Smooth muscle cell (in vitro differentiated cells): ENCODE data around the gene FRAS1. TPM values are rescaled to one million over a fixed set of nuclear protein-coding genes. Genes with fewer than 3 reads are reported as not detected.

ENCODE experiments used
- DNase-seq: peaks from one replicate; lab custom pipeline; 2025; ENCODE audit not compliant: unreplicated experiment; lab: John Stamatoyannopoulos, UW
- H2AFZ ChIP-seq: fragments of 200-600 bp; sonication (generic); 2 replicates; pipeline ENCODE4 v1.6.0; 2016; ENCODE audit warnings: antibody characterized with exemption, low read depth, mild to moderate bottlenecking
- H3F3A ChIP-seq: fragments of 200-600 bp; sonication (generic); 2 replicates; pipeline ENCODE4 v1.6.0; 2017; ENCODE audit warnings: antibody characterized with exemption, low read depth
- H3K27ac ChIP-seq: fragments of 200-600 bp; sonication (generic); 2 replicates; pipeline ENCODE4 v1.5.1; 2016; ENCODE audit warnings: low read depth, mild to moderate bottlenecking
- H3K27me3 ChIP-seq: fragments of 200-600 bp; sonication (generic); 2 replicates; pipeline ENCODE4 v1.6.1; 2016; ENCODE audit warnings: low read depth, mild to moderate bottlenecking
- H3K36me3 ChIP-seq: fragments of 200-600 bp; sonication (generic); 2 replicates; pipeline ENCODE4 v1.5.1; 2016; ENCODE audit warnings: low read depth
- H3K4me1 ChIP-seq: fragments of 200-600 bp; sonication (generic); 2 replicates; pipeline ENCODE4 v1.5.1; 2016; ENCODE audit warnings: low read depth
- H3K4me2 ChIP-seq: fragments of 200-600 bp; sonication (generic); 2 replicates; pipeline ENCODE4 v1.6.0; 2016; ENCODE audit warnings: mild to moderate bottlenecking
- H3K4me3 ChIP-seq: fragments of 200-600 bp; sonication (generic); 2 replicates; pipeline ENCODE4 v1.5.1; 2016; ENCODE audit warnings: mild to moderate bottlenecking
- H3K79me2 ChIP-seq: fragments of 200-600 bp; sonication (generic); 2 replicates; pipeline ENCODE4 v1.6.0; 2016; ENCODE audit warnings: low read depth, mild to moderate bottlenecking
- H3K9ac ChIP-seq: fragments of 200-600 bp; sonication (generic); 2 replicates; pipeline ENCODE4 v1.6.0; 2016; ENCODE audit warnings: low read depth
- H3K9me3 ChIP-seq: fragments of 200-600 bp; sonication (generic); replicated peaks from 2 replicates; pipeline ENCODE4 v1.5.1; 2016; ENCODE audit warnings: low read depth
- H4K20me1 ChIP-seq: fragments of 200-600 bp; sonication (generic); 2 replicates; pipeline ENCODE4 v1.6.0; 2016; ENCODE audit warnings: low read depth
- CTCF ChIP-seq: fragments of 200-600 bp; sonication (generic); IDR thresholded peaks from 2 replicates; pipeline ENCODE4 v1.5.1; 2017; ENCODE audit warnings: borderline replicate concordance, mild to moderate bottlenecking, antibody characterized with exemption; ENCODE audit not compliant: insufficient read depth, poor library complexity, severe bottlenecking
- WGBS: methylation state at CpG from one replicate; pipeline ENCODE4 v1.1.7; 2016; ENCODE audit warnings: low lambda C conversion rate; 5-methylcytosine and 5-hydroxymethylcytosine counted together
- polyA plus RNA-seq: library from polyadenylated mRNA; unstranded; fragments of >200 nt; fragmentation: Nextera tagmentation; extraction: Ambion mirVana; gene quantifications from 2 replicates; pipeline ENCODE4 v1.2.1, GENCODE V29; 2016
- total RNA-seq: library from RNA; depleted of rRNA; stranded (reverse); fragments of >200 nt; gene quantifications from 2 replicates; pipeline ENCODE4 v1.2.3, GENCODE V29; 2014

The FRAS1 gene
- total and polyA plus RNA-seq, 2 experiments from 2014 or later, result 0.55 to 8.1 TPM

GRCh38 chr4:78213218-78213617 lies 156.1 kb downstream of the FRAS1 start:
- no peak for TF ChIP-seq CTCF
- 95% methylated on average over 3 of the region's 3 CpGs for WGBS

GRCh38 chr4:78214078-78214477 lies 157.0 kb downstream of the FRAS1 start:
- H3K27ac ChIP-seq, result no peak overlapping the region
- no peak overlapping the region for H2AFZ ChIP-seq
- TF ChIP-seq CTCF, result no peak
- H3K27me3 ChIP-seq, result no peaks in the 10 kb centered on the region
- H3K4me2 ChIP-seq, result no peak overlapping the region
- no peaks in the 10 kb centered on the region for H3K79me2 ChIP-seq
- H3K36me3 ChIP-seq, result no peaks in the 10 kb centered on the region
- no peaks in the 10 kb centered on the region for H4K20me1 ChIP-seq
- no peaks in the 10 kb centered on the region for H3F3A ChIP-seq
- DNase-seq, result no peak
- H3K9ac ChIP-seq, result no peak overlapping the region
- H3K4me3 ChIP-seq, result no peak overlapping the region
- H3K4me1 ChIP-seq, result no peaks in the 10 kb centered on the region
- no peaks in the 10 kb centered on the region for H3K9me3 ChIP-seq

More at GRCh38 chr4:78213218-78213617, 156.1 kb downstream of the FRAS1 start:
- Histone ChIP-seq H3K4me3 (no peak overlapping the region), H3K79me2 (no peaks in the 10 kb centered on the region), H3K4me1 (no peaks in the 10 kb centered on the region), H3K9ac (no peak overlapping the region), H2AFZ (no peak overlapping the region), H3K27ac (no peak overlapping the region), H3K27me3 (no peaks in the 10 kb centered on the region), H3K36me3 (no peaks in the 10 kb centered on the region), H3K9me3 (no peaks in the 10 kb centered on the region), H3K4me2 (no peak overlapping the region), H3F3A (no peaks in the 10 kb centered on the region), H4K20me1 (no peaks in the 10 kb centered on the region)
- no peak for DNase-seq

GRCh38 chr4:78217557-78217956 lies 160.4 kb downstream of the FRAS1 start:
- Histone ChIP-seq H4K20me1 (no peaks in the 10 kb centered on the region), H2AFZ (no peak overlapping the region), H3K9ac (no peak overlapping the region), H3F3A (no peaks in the 10 kb centered on the region), H3K4me3 (no peak overlapping the region), H3K79me2 (no peaks in the 10 kb centered on the region), H3K27me3 (no peaks in the 10 kb centered on the region), H3K36me3 (no peaks in the 10 kb centered on the region), H3K9me3 (no peaks in the 10 kb centered on the region), H3K4me2 (no peak overlapping the region), H3K27ac (no peak overlapping the region), H3K4me1 (peaks cover under 1% of the 10 kb centered on the region)
- DNase-seq, result no peak
- WGBS, result 93% methylated on average over 2 of the region's 2 CpGs
- no peak for TF ChIP-seq CTCF

- Histone ChIP-seq H4K20me1 (no peaks in the 10 kb centered on the region), H2AFZ (no peak overlapping the region), H3K4me2 (no peak overlapping the region), H3K4me1 (peaks cover 8% of the 10 kb centered on the region), H3K4me3 (no peak overlapping the region), H3F3A (no peaks in the 10 kb centered on the region), H3K27ac (no peak overlapping the region), H3K9ac (no peak overlapping the region), H3K36me3 (no peaks in the 10 kb centered on the region), H3K79me2 (no peaks in the 10 kb centered on the region), H3K27me3 (no peaks in the 10 kb centered on the region), H3K9me3 (no peaks in the 10 kb centered on the region)
- 83% methylated on average over 2 of the region's 2 CpGs for WGBS
- no peak for TF ChIP-seq CTCF
- no peak for DNase-seq
These were observed 161.1 kb downstream of the FRAS1 start for GRCh38 chr4:78218260-78218659.
